Measurements from ENCODE around the gene CISD2.
"Not testable (repeated sequence)": the region's sequence is repeated elsewhere in the genome, so short reads cannot be mapped to it uniquely, and the experiment has no call there.

CISD2 gene

GRCh38 chr4:102878901-102879300 lies 10.1 kb downstream of the CISD2 start:
- Histone ChIP-seq H2BK120ac (ENCODE audit: insufficient read depth, low read length, poor library complexity) (no peak overlapping the region), H3K79me1 (ENCODE audit: low read length) (no peaks in the 10 kb centered on the region), H3K4ac (ENCODE audit: low read depth, low read length) (no peak overlapping the region), H3K18ac (ENCODE audit: low read length) (no peak overlapping the region), H4K91ac (ENCODE audit: low read depth, low read length) (no peak overlapping the region), H3K14ac (ENCODE audit: low read length) (no peak overlapping the region), H3K9ac (ENCODE audit: low read length) (no peak overlapping the region), H3K23ac (ENCODE audit: low read length) (no peak overlapping the region), H3K9me3 (ENCODE audit: insufficient read depth, low read depth, low read length) (peaks cover 7% of the 10 kb centered on the region), H3K27ac (ENCODE audit: low read depth, low read length) (no peak overlapping the region), H2AFZ (ENCODE audit: insufficient read depth, low read length, poor library complexity) (no peak overlapping the region), H3K4me2 (ENCODE audit: low read length) (no peak overlapping the region), H3K79me2 (ENCODE audit: control insufficient read depth, insufficient read depth, low read length, poor library complexity) (no peaks in the 10 kb centered on the region), H2BK12ac (ENCODE audit: low read length) (no peak overlapping the region), H3K36me3 (ENCODE audit: control insufficient read depth in 1 of 2, insufficient read depth in 2 of 2, low read length in 2 of 2) (peaks cover 10 to 15% of the 10 kb centered on the region in 2 experiments), H4K8ac (ENCODE audit: low read depth, low read length) (no peak overlapping the region), H2AK5ac (ENCODE audit: low read length) (no peak overlapping the region), H3K4me1 (ENCODE audit: control insufficient read depth in 1 of 2, insufficient read depth in 2 of 2, low read length in 2 of 2) (no peaks in the 10 kb centered on the region), H3K4me3 (ENCODE audit: low read depth, low read length) (no peak overlapping the region), H4K12ac (ENCODE audit: low read depth, low read length) (no peak overlapping the region), H2BK5ac (ENCODE audit: low read depth, low read length, poor library complexity) (no peak overlapping the region), H3K27me3 (ENCODE audit: insufficient read depth, low read length) (no peaks in the 10 kb centered on the region)
- no peak for DNase-seq
- WGBS (ENCODE audit: extremely low coverage, insufficient coverage, insufficient read length): no CpG with 5 or more reads among the region's 3 CpGs

GRCh38 chr4:102881343-102881742 lies 12.6 kb downstream of the CISD2 start:
- Histone ChIP-seq H3K79me1 (ENCODE audit: low read length) (no peaks in the 10 kb centered on the region), H3K23ac (ENCODE audit: low read length) (no peak overlapping the region), H3K36me3 (ENCODE audit: control insufficient read depth in 1 of 2, insufficient read depth in 2 of 2, low read length in 2 of 2) (peaks cover 10 to 14% of the 10 kb centered on the region in 2 experiments), H3K4me1 (ENCODE audit: control insufficient read depth in 1 of 2, insufficient read depth in 2 of 2, low read length in 2 of 2) (no peaks in the 10 kb centered on the region), H2BK5ac (ENCODE audit: low read depth, low read length, poor library complexity) (no peak overlapping the region), H3K14ac (ENCODE audit: low read length) (no peak overlapping the region), H4K8ac (ENCODE audit: low read depth, low read length) (no peak overlapping the region), H2AFZ (ENCODE audit: insufficient read depth, low read length, poor library complexity) (no peak overlapping the region), H3K27me3 (ENCODE audit: insufficient read depth, low read length) (no peaks in the 10 kb centered on the region), H3K18ac (ENCODE audit: low read length) (no peak overlapping the region), H3K9me3 (ENCODE audit: insufficient read depth, low read depth, low read length) (peaks cover 7% of the 10 kb centered on the region), H3K79me2 (ENCODE audit: control insufficient read depth, insufficient read depth, low read length, poor library complexity) (no peaks in the 10 kb centered on the region), H3K27ac (ENCODE audit: low read depth, low read length) (no peak overlapping the region), H3K4me3 (ENCODE audit: low read depth, low read length) (no peak overlapping the region), H3K4ac (ENCODE audit: low read depth, low read length) (no peak overlapping the region), H2BK12ac (ENCODE audit: low read length) (no peak overlapping the region), H4K12ac (ENCODE audit: low read depth, low read length) (no peak overlapping the region), H2BK120ac (ENCODE audit: insufficient read depth, low read length, poor library complexity) (no peak overlapping the region), H3K4me2 (ENCODE audit: low read length) (no peak overlapping the region), H2AK5ac (ENCODE audit: low read length) (no peak overlapping the region), H3K9ac (ENCODE audit: low read length) (no peak overlapping the region), H4K91ac (ENCODE audit: low read depth, low read length) (no peak overlapping the region)
- no CpG with 5 or more reads among the region's 1 CpG for WGBS (ENCODE audit: extremely low coverage, insufficient coverage, insufficient read length)
- no peak for DNase-seq

DNA sequence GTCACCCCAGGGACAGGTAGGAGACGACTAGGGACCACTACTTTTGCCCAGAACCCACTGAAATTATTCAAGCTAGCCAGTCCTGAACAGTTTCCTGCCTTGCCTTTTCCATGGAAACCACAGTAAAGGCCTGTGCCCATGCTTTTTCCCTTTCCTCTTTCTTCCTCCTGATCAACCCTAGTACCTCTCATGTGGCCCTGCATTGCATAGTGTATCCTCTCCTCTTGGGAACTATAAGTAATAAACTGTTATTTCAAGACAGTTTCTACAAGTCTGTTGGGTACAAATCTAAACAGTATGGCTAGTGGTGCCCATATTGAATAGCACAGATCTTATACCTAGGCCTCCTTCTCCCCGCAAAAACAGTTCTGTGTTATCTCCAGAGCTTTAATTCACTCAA lies 14.5 kb downstream of the CISD2 start:
- H3K36me3 ChIP-seq (ENCODE audit: control insufficient read depth in 1 of 2, insufficient read depth in 2 of 2, low read length in 2 of 2): peaks cover 2 to 5% of the 10 kb centered on the region in 2 experiments
- no peak overlapping the region for H3K4ac ChIP-seq (ENCODE audit: low read depth, low read length)
- H4K12ac ChIP-seq (ENCODE audit: low read depth, low read length): no peak overlapping the region
- H2AFZ ChIP-seq (ENCODE audit: insufficient read depth, low read length, poor library complexity): no peak overlapping the region
- no peak for DNase-seq
- no peak overlapping the region for H2BK5ac ChIP-seq (ENCODE audit: low read depth, low read length, poor library complexity)
- no peaks in the 10 kb centered on the region for H3K4me1 ChIP-seq (ENCODE audit: control insufficient read depth in 1 of 2, insufficient read depth in 2 of 2, low read length in 2 of 2)
- H2BK120ac ChIP-seq (ENCODE audit: insufficient read depth, low read length, poor library complexity): no peak overlapping the region
- no peak overlapping the region for H3K14ac ChIP-seq (ENCODE audit: low read length)
- H3K27me3 ChIP-seq (ENCODE audit: insufficient read depth, low read length): no peaks in the 10 kb centered on the region
- H3K9ac ChIP-seq (ENCODE audit: low read length): no peak overlapping the region
- H3K4me2 ChIP-seq (ENCODE audit: low read length): no peak overlapping the region
- H3K9me3 ChIP-seq (ENCODE audit: insufficient read depth, low read depth, low read length): no peaks in the 10 kb centered on the region
- H2AK5ac ChIP-seq (ENCODE audit: low read length): no peak overlapping the region
- no peaks in the 10 kb centered on the region for H3K79me2 ChIP-seq (ENCODE audit: control insufficient read depth, insufficient read depth, low read length, poor library complexity)
- no peak overlapping the region for H4K8ac ChIP-seq (ENCODE audit: low read depth, low read length)
- no peak overlapping the region for H3K23ac ChIP-seq (ENCODE audit: low read length)
- H4K91ac ChIP-seq (ENCODE audit: low read depth, low read length): no peak overlapping the region
- no peak overlapping the region for H3K18ac ChIP-seq (ENCODE audit: low read length)
- H2BK12ac ChIP-seq (ENCODE audit: low read length): no peak overlapping the region
- no CpG with 5 or more reads among the region's 2 CpGs for WGBS (ENCODE audit: extremely low coverage, insufficient coverage, insufficient read length)
- H3K4me3 ChIP-seq (ENCODE audit: low read depth, low read length): no peak overlapping the region
- H3K79me1 ChIP-seq (ENCODE audit: low read length): no peaks in the 10 kb centered on the region
- no peak overlapping the region for H3K27ac ChIP-seq (ENCODE audit: low read depth, low read length)

DNA sequence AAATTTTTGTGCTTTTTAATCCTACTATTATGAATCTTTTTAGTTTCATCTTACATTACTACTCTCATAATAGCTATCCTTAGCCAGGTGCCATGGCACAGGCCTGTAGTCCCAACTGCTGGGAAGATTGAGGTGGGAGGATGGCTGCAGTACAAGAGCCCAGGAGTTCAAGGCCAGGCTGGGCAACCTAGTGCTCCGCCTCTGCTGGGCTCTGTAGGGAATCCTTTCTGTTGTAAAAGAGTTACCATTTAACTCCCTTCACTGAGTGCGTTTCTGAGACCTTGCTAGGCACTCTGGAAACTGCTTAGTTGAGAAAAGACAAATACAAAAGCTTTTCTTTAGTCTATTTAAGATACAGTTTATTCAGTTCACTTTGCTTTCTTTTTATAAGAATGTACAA lies 19.8 kb downstream of the CISD2 start:
- H4K12ac ChIP-seq (ENCODE audit: low read depth, low read length); H3K4ac ChIP-seq (ENCODE audit: low read depth, low read length); H3K4me2 ChIP-seq (ENCODE audit: low read length); H3K36me3 ChIP-seq (ENCODE audit: control insufficient read depth in 1 of 2, insufficient read depth in 2 of 2, low read length in 2 of 2); H3K23ac ChIP-seq (ENCODE audit: low read length); H2BK5ac ChIP-seq (ENCODE audit: low read depth, low read length, poor library complexity); H3K9me3 ChIP-seq (ENCODE audit: insufficient read depth, low read depth, low read length); H3K79me2 ChIP-seq (ENCODE audit: control insufficient read depth, insufficient read depth, low read length, poor library complexity); H3K4me1 ChIP-seq (ENCODE audit: control insufficient read depth in 1 of 2, insufficient read depth in 2 of 2, low read length in 2 of 2); H3K4me3 ChIP-seq (ENCODE audit: low read depth, low read length); H4K91ac ChIP-seq (ENCODE audit: low read depth, low read length); H3K27me3 ChIP-seq (ENCODE audit: insufficient read depth, low read length); H3K79me1 ChIP-seq (ENCODE audit: low read length); H2BK120ac ChIP-seq (ENCODE audit: insufficient read depth, low read length, poor library complexity); H3K14ac ChIP-seq (ENCODE audit: low read length); H2BK12ac ChIP-seq (ENCODE audit: low read length); DNase-seq; H3K27ac ChIP-seq (ENCODE audit: low read depth, low read length); H2AFZ ChIP-seq (ENCODE audit: insufficient read depth, low read length, poor library complexity); H4K8ac ChIP-seq (ENCODE audit: low read depth, low read length); H2AK5ac ChIP-seq (ENCODE audit: low read length); H3K9ac ChIP-seq (ENCODE audit: low read length); H3K18ac ChIP-seq (ENCODE audit: low read length): not testable (repeated sequence)
- no CpG with 5 or more reads among the region's 2 CpGs for WGBS (ENCODE audit: extremely low coverage, insufficient coverage, insufficient read length)

Measured in trophoblast cell (in vitro differentiated cells and primary cell).